HG02970 (cell line): ENCODE results near the gene SLC49A3.

Source experiments
- ATAC-seq: cut with Tn5 transposase; IDR thresholded peaks from one replicate; pipeline ENCODE4 v1.9.1; 2021; ENCODE audit warnings: mild to moderate bottlenecking, moderate library complexity, moderate number of reproducible peaks; ENCODE audit not compliant: unreplicated experiment, low FRiP score

Gene SLC49A3

GRCh38 chr4:682490-683172 is 6.3 kb downstream of the SLC49A3 start:
- ATAC-seq, result no peak

- no peak for ATAC-seq
Observed at GRCh38 chr4:681736-682451, 7.1 kb downstream of the SLC49A3 start.

GRCh38 chr4:680928-681645 is 7.9 kb downstream of the SLC49A3 start:
- no peak for ATAC-seq

- no peak for ATAC-seq
Observed at GRCh38 chr4:680551-680927, 8.4 kb downstream of the SLC49A3 start.

GRCh38 chr4:680091-680490 is 8.9 kb downstream of the SLC49A3 start:
- no peak for ATAC-seq

- no peak for ATAC-seq
Observed at GRCh38 chr4:679629-680028, 9.3 kb downstream of the SLC49A3 start.

- ATAC-seq, result no peak
Observed at GRCh38 chr4:679104-679481, 9.9 kb downstream of the SLC49A3 start.

- no peak for ATAC-seq
Observed at GRCh38 chr4:678331-679103, 10.4 kb downstream of the SLC49A3 start.

- ATAC-seq, result no peak
Observed at GRCh38 chr4:677431-678293, 11.3 kb downstream of the SLC49A3 start.

GRCh38 chr4:676871-677235 is 12.1 kb downstream of the SLC49A3 start:
- ATAC-seq, result no peak

GRCh38 chr4:675980-676870 is 12.7 kb downstream of the SLC49A3 start:
- ATAC-seq, result no peak

GRCh38 chr4:675036-675882 is 13.7 kb downstream of the SLC49A3 start:
- ATAC-seq, result peak; percentile 3

- peak; percentile 81 for ATAC-seq
Observed at GRCh38 chr4:674172-675035, 14.5 kb downstream of the SLC49A3 start, which contains the start of the genes ATP5ME and MYL5. Gene ATP5ME (minus strand): TSS chr4:674276. CDS start chr4:674247, 29 bp downstream. Gene MYL5 (plus strand): TSS chr4:674542. CDS start chr4:678027, 3,485 bp downstream.

- no peak for ATAC-seq
Observed at GRCh38 chr4:673349-674091, 15.4 kb downstream of the SLC49A3 start.

GRCh38 chr4:671769-672168 is 17.2 kb downstream of the SLC49A3 start:
- ATAC-seq, result no peak
